Measurements from ENCODE around the gene KATNB1.
"Not testable (repeated sequence)": the region's sequence is repeated elsewhere in the genome, so short reads cannot be mapped to it uniquely, and the experiment has no call there.

Gene KATNB1

GRCh38 chr16:57794849-57795430 is 59.4 kb downstream of the KATNB1 start:
- H3K9me3 Mint-ChIP-seq = no peaks in the 10 kb centered on the region
- H3K4me3 Mint-ChIP-seq = no peak overlapping the region
- intact Hi-C loops (cut with micrococcal nuclease) = no loop called here
- peaks cover 37% of the 10 kb centered on the region for H3K4me1 Mint-ChIP-seq (ENCODE audit: low read depth)
- peaks cover 94% of the 10 kb centered on the region for H3K36me3 Mint-ChIP-seq (ENCODE audit: low read depth)
- no peaks in the 10 kb centered on the region for H3K27me3 Mint-ChIP-seq
- H3K27ac Mint-ChIP-seq = peak overlapping the region; percentile 8

- intact Hi-C loops (cut with micrococcal nuclease) = no loop called here
- Mint-ChIP-seq H3K4me3 (no peak overlapping the region), H3K27me3 (no peaks in the 10 kb centered on the region), H3K4me1 (ENCODE audit: low read depth) (peaks cover 42% of the 10 kb centered on the region), H3K27ac (peak overlapping the region; percentile 8), H3K36me3 (ENCODE audit: low read depth) (peaks cover 89% of the 10 kb centered on the region), H3K9me3 (no peaks in the 10 kb centered on the region)
Observed at GRCh38 chr16:57795431-57795878, 59.9 kb downstream of the KATNB1 start.

GRCh38 chr16:57796014-57796413 is 60.4 kb downstream of the KATNB1 start:
- H3K4me1 Mint-ChIP-seq (ENCODE audit: low read depth) = peaks cover 46% of the 10 kb centered on the region
- peaks cover 84% of the 10 kb centered on the region for H3K36me3 Mint-ChIP-seq (ENCODE audit: low read depth)
- H3K27me3 Mint-ChIP-seq; H3K27ac Mint-ChIP-seq; H3K9me3 Mint-ChIP-seq; H3K4me3 Mint-ChIP-seq; intact Hi-C loops (cut with micrococcal nuclease): not testable (repeated sequence)

- intact Hi-C loops (cut with micrococcal nuclease) = no loop called here
- Mint-ChIP-seq H3K9me3 (no peaks in the 10 kb centered on the region), H3K4me1 (ENCODE audit: low read depth) (peaks cover 53% of the 10 kb centered on the region), H3K4me3 (no peak overlapping the region), H3K27me3 (no peaks in the 10 kb centered on the region), H3K27ac (peak overlapping the region; percentile 61), H3K36me3 (ENCODE audit: low read depth) (peaks cover 72% of the 10 kb centered on the region)
Observed at GRCh38 chr16:57797216-57797525, 61.6 kb downstream of the KATNB1 start.

GRCh38 chr16:57797526-57798266 is 62.1 kb downstream of the KATNB1 start:
- no peaks in the 10 kb centered on the region for H3K27me3 Mint-ChIP-seq
- no peak overlapping the region for H3K27ac Mint-ChIP-seq
- intact Hi-C loops (cut with micrococcal nuclease) = no loop called here
- H3K4me1 Mint-ChIP-seq (ENCODE audit: low read depth) = peaks cover 57% of the 10 kb centered on the region
- peak overlapping the region; percentile 14 for H3K4me3 Mint-ChIP-seq
- H3K36me3 Mint-ChIP-seq (ENCODE audit: low read depth) = peaks cover 67% of the 10 kb centered on the region
- H3K9me3 Mint-ChIP-seq = no peaks in the 10 kb centered on the region

GRCh38 chr16:57798267-57798810 is 62.8 kb downstream of the KATNB1 start:
- intact Hi-C loops (cut with micrococcal nuclease) = no loop called here
- Mint-ChIP-seq H3K27ac (peak overlapping the region; percentile 75), H3K4me1 (ENCODE audit: low read depth) (peaks cover 63% of the 10 kb centered on the region), H3K36me3 (ENCODE audit: low read depth) (peaks cover 60% of the 10 kb centered on the region), H3K9me3 (no peaks in the 10 kb centered on the region), H3K27me3 (no peaks in the 10 kb centered on the region), H3K4me3 (peak overlapping the region; percentile 14)

GRCh38 chr16:57798953-57799599 is 63.5 kb downstream of the KATNB1 start:
- intact Hi-C loops (cut with micrococcal nuclease) = no loop called here
- Mint-ChIP-seq H3K4me3 (peak overlapping the region; percentile 69), H3K27ac (peak overlapping the region; percentile 75)

GRCh38 chr16:57799600-57800199 is 64.1 kb downstream of the KATNB1 start:
- H3K4me1 Mint-ChIP-seq (ENCODE audit: low read depth) = peaks cover 66% of the 10 kb centered on the region
- H3K4me3 Mint-ChIP-seq = peak overlapping the region; percentile 69
- H3K9me3 Mint-ChIP-seq = no peaks in the 10 kb centered on the region
- no peaks in the 10 kb centered on the region for H3K27me3 Mint-ChIP-seq
- intact Hi-C loops (cut with micrococcal nuclease) = loop anchor here (5.0 to 10.0 kb wide), 4 partner anchors 65 to 328 kb away; partner anchors contain the start of genes CFAP20, USB1 and ZNF319
- H3K36me3 Mint-ChIP-seq (ENCODE audit: low read depth) = peaks cover 47% of the 10 kb centered on the region
- peak overlapping the region; percentile 75 for H3K27ac Mint-ChIP-seq

More at GRCh38 chr16:57798953-57799599, 63.5 kb downstream of the KATNB1 start:
- H3K27me3 Mint-ChIP-seq = no peaks in the 10 kb centered on the region
- H3K9me3 Mint-ChIP-seq = no peaks in the 10 kb centered on the region
- H3K36me3 Mint-ChIP-seq (ENCODE audit: low read depth) = peaks cover 53% of the 10 kb centered on the region
- H3K4me1 Mint-ChIP-seq (ENCODE audit: low read depth) = peaks cover 66% of the 10 kb centered on the region

GRCh38 chr16:57800200-57801097 is 64.9 kb downstream of the KATNB1 start:
- Mint-ChIP-seq H3K4me1 (ENCODE audit: low read depth) (peaks cover 63% of the 10 kb centered on the region), H3K36me3 (ENCODE audit: low read depth) (peaks cover 39% of the 10 kb centered on the region), H3K27me3 (no peaks in the 10 kb centered on the region), H3K9me3 (no peaks in the 10 kb centered on the region), H3K4me3 (peak overlapping the region; percentile 69), H3K27ac (peak overlapping the region; percentile 75)
- intact Hi-C loops (cut with micrococcal nuclease) = loop anchor here (5.0 to 10.0 kb wide), 4 partner anchors 64 to 327 kb away; partner anchors contain the start of genes CFAP20, USB1 and ZNF319

GRCh38 chr16:57801098-57801808 is 65.7 kb downstream of the KATNB1 start:
- Mint-ChIP-seq H3K27me3 (peaks cover 2% of the 10 kb centered on the region), H3K36me3 (ENCODE audit: low read depth) (peaks cover 31% of the 10 kb centered on the region), H3K9me3 (no peaks in the 10 kb centered on the region), H3K4me3 (peak overlapping the region; percentile 69), H3K4me1 (ENCODE audit: low read depth) (peaks cover 62% of the 10 kb centered on the region), H3K27ac (peak overlapping the region; percentile 75)
- intact Hi-C loops (cut with micrococcal nuclease) = loop anchor here (5.0 to 10.0 kb wide), 4 partner anchors 64 to 326 kb away; partner anchors contain the start of genes CFAP20, USB1 and ZNF319

GRCh38 chr16:57801809-57802340 is 66.3 kb downstream of the KATNB1 start:
- Mint-ChIP-seq H3K9me3 (no peaks in the 10 kb centered on the region), H3K4me1 (ENCODE audit: low read depth) (peaks cover 65% of the 10 kb centered on the region), H3K4me3 (peak overlapping the region; percentile 69), H3K27me3 (peaks cover 5% of the 10 kb centered on the region), H3K27ac (peak overlapping the region; percentile 75), H3K36me3 (ENCODE audit: low read depth) (peaks cover 25% of the 10 kb centered on the region)
- intact Hi-C loops (cut with micrococcal nuclease) = loop anchor here (5.0 to 10.0 kb wide), 4 partner anchors 63 to 325 kb away; partner anchors contain the start of genes CFAP20, USB1 and ZNF319
